Activated CD4-positive, alpha-beta T cell treated with anti-CD3 and anti-CD28 coated beads, Interleukin-2, amount 50 U/mL, for 48 hours (primary cell): ENCODE results near the gene DLGAP4.

Source experiments
- DNase-seq, 2 experiments: peaks; one replicate each; pipeline ENCODE4 v3.0.0-alpha.2; 2020

Gene DLGAP4

GRCh38 chr20:36305602-36306551 is at the start of gene DLGAP4:
Gene DLGAP4 (plus strand): TSS chr20:36306339. CDS start chr20:36431718, 125,379 bp downstream.
- peak in 1 of 2 experiments; percentile 19 for DNase-seq

GRCh38 chr20:36259177-36260061 is 46.7 kb upstream of the DLGAP4 start:
- DNase-seq, result no peak

- DNase-seq, result no peak
These were observed 45.8 kb upstream of the DLGAP4 start for GRCh38 chr20:36260316-36260715.

GRCh38 chr20:36261389-36262105 is 44.6 kb upstream of the DLGAP4 start:
- DNase-seq, result no peak

GRCh38 chr20:36262440-36262839 is 43.7 kb upstream of the DLGAP4 start:
- no peak for DNase-seq

- DNase-seq, result no peak
These were observed 41.5 kb upstream of the DLGAP4 start for GRCh38 chr20:36264426-36265246.

GRCh38 chr20:36266189-36266588 is 40.0 kb upstream of the DLGAP4 start:
- DNase-seq, result no peak

GRCh38 chr20:36267605-36268381 is 38.3 kb upstream of the DLGAP4 start:
- no peak for DNase-seq

- no peak for DNase-seq
These were observed 37.4 kb upstream of the DLGAP4 start for GRCh38 chr20:36268440-36269342.

GRCh38 chr20:36269507-36269906 is 36.6 kb upstream of the DLGAP4 start:
- no peak for DNase-seq

GRCh38 chr20:36270744-36271638 is 35.1 kb upstream of the DLGAP4 start:
- no peak for DNase-seq

GRCh38 chr20:36271639-36272546 is 34.2 kb upstream of the DLGAP4 start:
- no peak for DNase-seq

- no peak for DNase-seq
These were observed 33.5 kb upstream of the DLGAP4 start for GRCh38 chr20:36272547-36273220.

GRCh38 chr20:36273414-36274180 is 32.5 kb upstream of the DLGAP4 start:
- DNase-seq, result peak in 1 of 2 experiments; percentile 23

- no peak for DNase-seq
These were observed 31.8 kb upstream of the DLGAP4 start for GRCh38 chr20:36274181-36274841.

- DNase-seq, result no peak
These were observed 31.1 kb upstream of the DLGAP4 start for GRCh38 chr20:36275011-36275410.
